ENCODE measurements around the gene VSTM4.

DNA sequence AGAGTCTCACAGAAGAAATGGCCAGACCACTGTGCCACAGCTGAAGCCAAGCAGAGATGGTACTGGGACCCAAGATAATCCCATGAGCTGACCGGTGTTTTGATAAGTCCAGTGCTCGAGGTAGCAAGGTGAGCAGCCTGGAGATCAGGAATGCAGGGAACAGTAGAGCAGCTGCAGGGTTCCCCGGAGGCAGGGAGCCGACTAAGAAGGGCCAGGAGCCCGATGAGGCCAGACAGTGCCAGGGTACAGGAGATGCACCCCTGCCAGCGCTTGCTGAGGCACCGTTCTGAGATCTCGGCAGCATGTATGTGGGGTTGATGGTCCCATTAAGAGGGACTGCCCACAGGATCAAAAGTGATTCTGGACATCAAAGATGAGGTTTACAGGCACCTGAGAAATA is 47.1 kb downstream of the VSTM4 start:
- TF ChIP-seq, protein P1, sequence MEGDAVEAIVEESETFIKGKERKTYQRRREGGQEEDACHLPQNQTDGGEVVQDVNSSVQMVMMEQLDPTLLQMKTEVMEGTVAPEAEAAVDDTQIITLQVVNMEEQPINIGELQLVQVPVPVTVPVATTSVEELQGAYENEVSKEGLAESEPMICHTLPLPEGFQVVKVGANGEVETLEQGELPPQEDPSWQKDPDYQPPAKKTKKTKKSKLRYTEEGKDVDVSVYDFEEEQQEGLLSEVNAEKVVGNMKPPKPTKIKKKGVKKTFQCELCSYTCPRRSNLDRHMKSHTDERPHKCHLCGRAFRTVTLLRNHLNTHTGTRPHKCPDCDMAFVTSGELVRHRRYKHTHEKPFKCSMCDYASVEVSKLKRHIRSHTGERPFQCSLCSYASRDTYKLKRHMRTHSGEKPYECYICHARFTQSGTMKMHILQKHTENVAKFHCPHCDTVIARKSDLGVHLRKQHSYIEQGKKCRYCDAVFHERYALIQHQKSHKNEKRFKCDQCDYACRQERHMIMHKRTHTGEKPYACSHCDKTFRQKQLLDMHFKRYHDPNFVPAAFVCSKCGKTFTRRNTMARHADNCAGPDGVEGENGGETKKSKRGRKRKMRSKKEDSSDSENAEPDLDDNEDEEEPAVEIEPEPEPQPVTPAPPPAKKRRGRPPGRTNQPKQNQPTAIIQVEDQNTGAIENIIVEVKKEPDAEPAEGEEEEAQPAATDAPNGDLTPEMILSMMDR (IDR thresholded peaks at IDR 0.05; ENCODE audit: low read depth, low read length, missing input control): no peak
- TF ChIP-seq FOXA1 (IDR thresholded peaks at IDR 0.05): no peak
- no peak for TF ChIP-seq JUND (IDR thresholded peaks at IDR 0.05)
- no peak for TF ChIP-seq TAF1 (conservative IDR thresholded peaks at IDR 0.05)
- TF ChIP-seq RAD21 (IDR thresholded peaks at IDR 0.05): no peak
- no peak for TF ChIP-seq REST (IDR thresholded peaks at IDR 0.05)
- TF ChIP-seq YY1 (IDR thresholded peaks at IDR 0.05): no peak
- TF ChIP-seq, protein P2, sequence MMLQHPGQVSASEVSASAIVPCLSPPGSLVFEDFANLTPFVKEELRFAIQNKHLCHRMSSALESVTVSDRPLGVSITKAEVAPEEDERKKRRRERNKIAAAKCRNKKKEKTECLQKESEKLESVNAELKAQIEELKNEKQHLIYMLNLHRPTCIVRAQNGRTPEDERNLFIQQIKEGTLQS (IDR thresholded peaks at IDR 0.05): no peak
- no peak for TF ChIP-seq EGR1 (IDR thresholded peaks at IDR 0.05; ENCODE audit: low read depth in 2 of 2)
- TF ChIP-seq, protein P3, sequence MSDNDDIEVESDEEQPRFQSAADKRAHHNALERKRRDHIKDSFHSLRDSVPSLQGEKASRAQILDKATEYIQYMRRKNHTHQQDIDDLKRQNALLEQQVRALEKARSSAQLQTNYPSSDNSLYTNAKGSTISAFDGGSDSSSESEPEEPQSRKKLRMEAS (IDR thresholded peaks at IDR 0.05): no peak
- no peak for TF ChIP-seq NR2F2 (IDR thresholded peaks at IDR 0.05)
- TF ChIP-seq SP1 (IDR thresholded peaks at IDR 0.05): no peak
- no peak for TF ChIP-seq ZBTB33 (IDR thresholded peaks at IDR 0.05)

Data from liver (tissue), 3 donors.